Osteoblast (primary cell): ENCODE results near the gene NOVA2. TPM values are rescaled to one million over a fixed set of nuclear protein-coding genes. Genes with fewer than 3 reads are reported as not detected.

ENCODE experiments used
- DNase-seq: peaks from one replicate; pipeline ENCODE4 v3.0.0; 2011; ENCODE audit warnings: low spot score, mixed read lengths; ENCODE audit not compliant: insufficient read length; ENCODE audit errors: missing footprints
- H2AFZ ChIP-seq: 2 replicates; pipeline ENCODE4 v1.6.0; 2011; ENCODE audit warnings: mild to moderate bottlenecking, low read length
- H3K27ac ChIP-seq: 2 replicates; pipeline ENCODE4 v1.5.1; 2011; ENCODE audit warnings: mild to moderate bottlenecking, low read depth, low read length, moderate library complexity
- H3K27me3 ChIP-seq: 2 replicates; pipeline ENCODE4 v1.6.0; 2012; ENCODE audit warnings: mild to moderate bottlenecking, control low read depth, inconsistent platforms, low read length, moderate library complexity; ENCODE audit not compliant: insufficient read depth
- H3K36me3 ChIP-seq: 2 replicates; pipeline ENCODE4 v1.5.1; 2011; ENCODE audit warnings: mild to moderate bottlenecking, low read length, control low read depth, moderate library complexity; ENCODE audit not compliant: insufficient read depth
- H3K4me1 ChIP-seq: 2 replicates; pipeline ENCODE4 v1.5.1; 2011; ENCODE audit warnings: mild to moderate bottlenecking, low read length, control low read depth, moderate library complexity; ENCODE audit not compliant: insufficient read depth
- H3K4me2 ChIP-seq: 2 replicates; pipeline ENCODE4 v1.6.0; 2011; ENCODE audit warnings: mild to moderate bottlenecking, low read length; ENCODE audit not compliant: insufficient read depth
- H3K4me3 ChIP-seq: fragments of 200-600 bp; sonication (generic); 3 replicates; pipeline ENCODE4 v1.5.1; 2012; ENCODE audit warnings: mild to moderate bottlenecking, low read length, inconsistent platforms; ENCODE audit not compliant: insufficient read depth
- H3K79me2 ChIP-seq: 2 replicates; pipeline ENCODE4 v1.6.0; 2012; ENCODE audit warnings: mild to moderate bottlenecking, low read length, control low read depth, inconsistent platforms; ENCODE audit not compliant: insufficient read depth
- H3K9me3 ChIP-seq: 2 replicates; pipeline ENCODE4 v1.5.1; 2011; ENCODE audit warnings: low read depth, low read length, control low read depth
- H4K20me1 ChIP-seq: 2 replicates; pipeline ENCODE4 v1.6.0; 2012; ENCODE audit warnings: mild to moderate bottlenecking, low read length, control low read depth; ENCODE audit not compliant: insufficient read depth
- total RNA-seq: library from RNA; depleted of rRNA; stranded (reverse); fragments of >200 nt; gene quantifications from 2 replicates; pipeline ENCODE4 v1.2.3, GENCODE V29; 2012
- TF ChIP-seq, protein P1 (sequence below): IDR thresholded peaks from 2 replicates; pipeline ENCODE4 v1.5.1; 2011; ENCODE audit warnings: mild to moderate bottlenecking, low read depth, low read length, moderate library complexity; ENCODE audit errors: extremely low read depth

NOVA2 gene
- total RNA-seq, 1 donor = not detected

DNA sequence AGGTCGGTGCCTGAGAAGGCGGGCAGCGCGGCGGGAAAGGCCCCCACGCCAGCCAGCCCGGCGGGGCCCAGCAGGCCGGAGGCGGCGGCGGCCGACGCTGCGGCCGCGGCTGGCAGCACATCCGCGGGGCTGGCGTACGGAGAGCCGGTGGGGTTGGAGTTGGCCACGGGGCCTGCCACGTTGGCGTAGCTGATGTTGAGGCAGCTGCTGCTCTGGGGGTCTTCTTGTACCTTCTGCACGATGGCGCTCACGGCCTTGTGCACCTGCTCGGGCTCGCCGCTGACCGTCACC lies 33.2 kb downstream of the NOVA2 start:
- Histone ChIP-seq H3K27ac (no peak overlapping the region), H3K9me3 (no peaks in the 10 kb centered on the region), H3K4me1 (no peaks in the 10 kb centered on the region), H3K79me2 (no peaks in the 10 kb centered on the region), H4K20me1 (no peaks in the 10 kb centered on the region), H3K4me2 (no peak overlapping the region), H3K36me3 (no peaks in the 10 kb centered on the region), H3K4me3 (no peak overlapping the region), H2AFZ (peak overlapping the region; percentile 51), H3K27me3 (peaks cover 27% of the 10 kb centered on the region)
- TF ChIP-seq, protein P1, sequence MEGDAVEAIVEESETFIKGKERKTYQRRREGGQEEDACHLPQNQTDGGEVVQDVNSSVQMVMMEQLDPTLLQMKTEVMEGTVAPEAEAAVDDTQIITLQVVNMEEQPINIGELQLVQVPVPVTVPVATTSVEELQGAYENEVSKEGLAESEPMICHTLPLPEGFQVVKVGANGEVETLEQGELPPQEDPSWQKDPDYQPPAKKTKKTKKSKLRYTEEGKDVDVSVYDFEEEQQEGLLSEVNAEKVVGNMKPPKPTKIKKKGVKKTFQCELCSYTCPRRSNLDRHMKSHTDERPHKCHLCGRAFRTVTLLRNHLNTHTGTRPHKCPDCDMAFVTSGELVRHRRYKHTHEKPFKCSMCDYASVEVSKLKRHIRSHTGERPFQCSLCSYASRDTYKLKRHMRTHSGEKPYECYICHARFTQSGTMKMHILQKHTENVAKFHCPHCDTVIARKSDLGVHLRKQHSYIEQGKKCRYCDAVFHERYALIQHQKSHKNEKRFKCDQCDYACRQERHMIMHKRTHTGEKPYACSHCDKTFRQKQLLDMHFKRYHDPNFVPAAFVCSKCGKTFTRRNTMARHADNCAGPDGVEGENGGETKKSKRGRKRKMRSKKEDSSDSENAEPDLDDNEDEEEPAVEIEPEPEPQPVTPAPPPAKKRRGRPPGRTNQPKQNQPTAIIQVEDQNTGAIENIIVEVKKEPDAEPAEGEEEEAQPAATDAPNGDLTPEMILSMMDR = no peak
- no peak for DNase-seq

DNA sequence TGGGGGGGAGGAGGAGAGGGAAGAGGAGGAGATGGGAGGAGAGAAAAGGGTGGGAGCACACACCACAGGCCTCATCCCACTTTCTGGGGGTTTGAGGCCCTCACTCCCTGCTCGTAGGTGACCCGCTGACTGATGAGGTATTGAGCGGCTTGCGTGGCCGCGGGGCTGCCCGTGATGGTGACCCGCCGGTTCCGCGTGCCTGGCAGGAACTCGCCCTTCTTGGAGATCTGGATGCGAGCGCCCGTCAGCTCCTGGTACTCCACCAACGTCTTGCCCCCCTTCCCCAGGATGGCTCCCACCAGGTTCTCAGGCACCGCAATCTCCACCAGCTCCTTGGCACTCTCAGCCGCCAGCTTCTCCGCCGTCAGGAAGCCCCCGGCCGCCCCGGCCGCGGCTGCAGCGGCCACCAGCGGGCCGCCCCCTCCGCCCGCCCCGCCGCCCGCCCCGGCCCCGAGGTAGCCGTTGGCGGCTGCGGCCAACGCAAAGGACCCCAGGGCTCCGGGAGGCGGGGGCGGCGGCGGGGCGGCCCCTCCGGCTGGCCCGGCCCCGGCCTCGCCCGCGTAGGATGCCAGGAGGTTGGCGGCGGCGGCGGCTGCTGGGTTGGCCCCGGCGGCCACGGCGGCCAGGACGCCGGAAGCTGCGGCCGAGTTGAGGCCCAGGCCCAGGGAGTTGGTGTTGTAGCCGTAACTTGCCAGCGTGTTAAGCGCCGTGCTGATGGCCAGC lies 33.7 kb downstream of the NOVA2 start:
- no peak overlapping the region for H3K27ac ChIP-seq
- DNase-seq = peak; percentile 86
- no peaks in the 10 kb centered on the region for H3K79me2 ChIP-seq
- H4K20me1 ChIP-seq = no peaks in the 10 kb centered on the region
- peak overlapping the region; percentile 51 for H2AFZ ChIP-seq
- no peaks in the 10 kb centered on the region for H3K9me3 ChIP-seq
- peaks cover 31% of the 10 kb centered on the region for H3K27me3 ChIP-seq
- H3K36me3 ChIP-seq = no peaks in the 10 kb centered on the region
- H3K4me1 ChIP-seq = no peaks in the 10 kb centered on the region
- TF ChIP-seq, protein P1 = no peak
- no peak overlapping the region for H3K4me2 ChIP-seq
- no peak overlapping the region for H3K4me3 ChIP-seq

DNA sequence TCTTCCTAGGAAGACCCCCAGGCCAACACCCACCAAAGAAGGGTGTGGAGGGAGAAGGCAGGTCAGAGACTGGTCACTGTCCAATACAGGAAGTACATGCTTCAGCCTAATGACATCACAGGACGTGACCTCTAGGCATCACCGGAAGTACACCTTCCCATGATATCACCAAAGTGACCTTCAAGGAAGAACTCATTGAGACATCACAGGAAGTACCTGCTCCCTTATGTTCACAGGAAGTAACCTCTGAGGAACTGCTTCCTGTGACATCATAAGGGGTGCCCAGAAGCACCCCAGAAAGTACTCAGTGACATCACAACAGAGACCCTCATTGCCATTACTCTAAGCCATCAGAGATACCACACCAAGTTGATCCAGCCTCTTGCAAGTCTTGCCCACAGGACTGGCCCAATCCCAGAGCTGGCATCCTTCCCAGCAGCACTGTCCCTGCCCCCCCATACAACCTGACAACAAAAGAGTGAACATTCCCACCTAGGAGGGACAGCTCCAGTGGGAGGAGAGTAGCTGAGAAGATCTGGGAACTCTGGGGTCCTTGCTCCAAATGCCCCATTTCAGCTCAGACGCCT lies 34.8 kb downstream of the NOVA2 start:
- peaks cover 31% of the 10 kb centered on the region for H3K27me3 ChIP-seq
- no peaks in the 10 kb centered on the region for H3K4me1 ChIP-seq
- no peak overlapping the region for H3K4me2 ChIP-seq
- peak; percentile 39 for DNase-seq
- no peak overlapping the region for H3K27ac ChIP-seq
- TF ChIP-seq, protein P1 = no peak
- H3K9me3 ChIP-seq = no peaks in the 10 kb centered on the region
- no peaks in the 10 kb centered on the region for H4K20me1 ChIP-seq
- no peaks in the 10 kb centered on the region for H3K79me2 ChIP-seq
- no peak overlapping the region for H3K4me3 ChIP-seq
- H3K36me3 ChIP-seq = no peaks in the 10 kb centered on the region
- H2AFZ ChIP-seq = no peak overlapping the region

DNA sequence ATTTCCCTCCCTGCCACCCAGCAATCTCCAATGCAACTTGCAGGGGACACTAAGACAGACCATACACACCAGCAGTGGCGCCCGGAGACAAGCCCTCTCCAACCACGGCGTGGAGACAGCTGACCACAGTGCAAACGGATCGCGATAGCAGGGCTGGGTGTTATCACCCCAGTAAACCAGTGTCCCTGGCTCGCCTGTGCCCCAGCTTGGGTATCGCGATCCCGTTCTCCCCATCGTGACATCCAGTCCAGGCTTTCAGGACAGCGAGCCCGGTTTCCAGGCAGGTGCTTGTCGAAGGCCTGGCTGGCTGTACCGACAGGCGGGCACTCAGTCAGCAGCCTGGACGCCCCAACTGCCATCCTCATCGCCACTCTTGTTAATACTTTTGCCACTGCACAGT lies 38.4 kb downstream of the NOVA2 start:
- Histone ChIP-seq H4K20me1 (no peaks in the 10 kb centered on the region), H3K4me3 (no peak overlapping the region), H3K4me1 (no peaks in the 10 kb centered on the region), H2AFZ (no peak overlapping the region), H3K4me2 (no peak overlapping the region), H3K27me3 (peaks cover 24% of the 10 kb centered on the region), H3K27ac (no peak overlapping the region), H3K9me3 (no peaks in the 10 kb centered on the region), H3K36me3 (no peaks in the 10 kb centered on the region), H3K79me2 (no peaks in the 10 kb centered on the region)
- TF ChIP-seq, protein P1 = no peak
- DNase-seq = no peak
